GM19468 (cell line): Measurements from ENCODE around the gene WNT1.

Experiments
- ATAC-seq: cut with Tn5 transposase; IDR thresholded peaks from one replicate; pipeline ENCODE4 v1.9.1; 2021; ENCODE audit warnings: mild to moderate bottlenecking, moderate library complexity, moderate number of reproducible peaks; ENCODE audit not compliant: unreplicated experiment; ENCODE audit errors: extremely low read depth

The WNT1 gene

GRCh38 chr12:48960834-48961233 is 17.3 kb upstream of the WNT1 start:
- ATAC-seq: no peak

DNA sequence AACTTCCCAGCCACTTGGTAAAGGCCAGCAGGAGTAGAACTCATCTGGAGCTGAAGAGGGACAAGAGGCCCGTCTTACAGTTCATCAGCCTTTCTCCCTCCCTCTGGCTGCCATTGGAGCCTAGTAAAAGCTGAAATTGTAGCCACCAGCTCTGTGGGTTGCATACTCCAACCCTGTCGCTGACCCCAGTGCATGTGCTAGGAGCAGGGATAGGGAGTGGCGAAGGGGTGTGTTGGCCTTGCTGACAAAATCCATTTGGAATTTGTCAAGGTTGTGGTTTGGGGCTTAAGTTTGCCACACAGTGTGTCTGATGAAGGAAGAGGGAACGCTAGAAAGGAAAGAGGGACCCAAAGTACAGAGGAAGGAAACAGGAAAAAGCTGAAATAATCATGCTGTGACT is 16.8 kb upstream of the WNT1 start:
- no peak for ATAC-seq

GRCh38 chr12:48961801-48962200 is 16.3 kb upstream of the WNT1 start:
- ATAC-seq: no peak

DNA sequence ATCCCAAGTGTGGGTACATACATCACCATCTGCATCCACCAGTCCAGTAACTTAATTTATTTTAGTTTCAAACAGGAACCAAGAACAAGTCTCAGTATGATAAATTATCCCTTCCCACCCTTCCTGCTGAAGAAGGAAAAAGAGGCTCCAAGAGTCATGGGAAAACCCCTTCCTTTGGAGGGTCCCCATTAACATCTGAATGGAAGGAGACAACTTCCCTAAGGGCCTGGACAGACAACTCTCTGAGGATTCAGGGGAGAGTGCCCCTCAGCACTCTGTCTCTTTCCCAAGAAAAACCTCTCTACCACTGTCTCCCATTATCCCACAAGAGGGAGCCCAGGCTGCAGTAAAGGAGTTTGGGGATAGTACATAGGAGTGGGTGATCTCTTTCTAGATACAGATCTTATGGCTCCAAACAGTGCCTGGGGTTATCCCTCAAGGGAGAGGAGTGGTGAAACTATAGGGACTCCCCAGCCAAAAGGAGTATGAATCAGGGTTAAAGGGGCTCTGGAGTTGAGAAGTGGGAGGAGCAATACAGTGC is 12.8 kb upstream of the WNT1 start:
- ATAC-seq: no peak

GRCh38 chr12:48966177-48966895 is 11.8 kb upstream of the WNT1 start:
- no peak for ATAC-seq

DNA sequence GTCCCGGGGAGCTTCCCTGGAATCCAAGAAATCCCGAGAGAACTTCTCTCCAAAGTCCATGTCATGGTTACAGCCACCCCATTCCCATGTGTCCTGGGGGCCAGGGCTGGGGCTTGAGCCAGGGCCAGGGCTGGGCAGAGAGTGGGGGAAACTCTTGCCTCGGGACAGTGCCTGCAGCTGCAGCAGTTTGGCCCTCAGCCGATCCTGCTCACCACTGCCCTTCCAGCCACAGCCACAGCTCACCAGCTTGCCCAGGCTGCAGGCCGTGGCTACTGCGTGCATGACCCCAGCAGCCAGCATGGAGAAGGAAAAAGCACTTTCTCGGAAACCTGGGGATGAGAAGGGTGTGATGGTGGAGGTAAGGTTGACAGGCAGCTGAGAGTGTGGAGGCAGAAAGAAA is 10.1 kb upstream of the WNT1 start:
- no peak for ATAC-seq

DNA sequence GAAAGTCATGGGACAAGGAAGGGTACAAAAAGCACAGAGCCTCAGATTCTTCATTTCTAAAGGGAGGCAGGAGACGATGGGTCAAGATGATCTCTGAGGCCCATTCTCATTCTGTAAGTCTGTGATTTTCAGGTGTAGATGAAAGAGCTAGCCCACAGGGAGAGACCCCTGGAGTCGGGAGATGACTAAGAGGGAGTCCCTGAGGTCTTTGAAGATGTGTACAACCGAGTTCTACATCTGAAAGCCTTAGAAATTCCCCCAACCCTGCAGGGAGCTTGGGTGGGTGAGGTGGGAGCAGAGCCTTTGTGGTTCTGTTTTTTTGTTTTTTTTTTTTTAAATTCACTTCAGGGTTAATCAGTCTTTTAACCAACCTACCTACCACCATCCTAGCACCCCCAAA is 9.7 kb upstream of the WNT1 start:
- no peak for ATAC-seq

DNA sequence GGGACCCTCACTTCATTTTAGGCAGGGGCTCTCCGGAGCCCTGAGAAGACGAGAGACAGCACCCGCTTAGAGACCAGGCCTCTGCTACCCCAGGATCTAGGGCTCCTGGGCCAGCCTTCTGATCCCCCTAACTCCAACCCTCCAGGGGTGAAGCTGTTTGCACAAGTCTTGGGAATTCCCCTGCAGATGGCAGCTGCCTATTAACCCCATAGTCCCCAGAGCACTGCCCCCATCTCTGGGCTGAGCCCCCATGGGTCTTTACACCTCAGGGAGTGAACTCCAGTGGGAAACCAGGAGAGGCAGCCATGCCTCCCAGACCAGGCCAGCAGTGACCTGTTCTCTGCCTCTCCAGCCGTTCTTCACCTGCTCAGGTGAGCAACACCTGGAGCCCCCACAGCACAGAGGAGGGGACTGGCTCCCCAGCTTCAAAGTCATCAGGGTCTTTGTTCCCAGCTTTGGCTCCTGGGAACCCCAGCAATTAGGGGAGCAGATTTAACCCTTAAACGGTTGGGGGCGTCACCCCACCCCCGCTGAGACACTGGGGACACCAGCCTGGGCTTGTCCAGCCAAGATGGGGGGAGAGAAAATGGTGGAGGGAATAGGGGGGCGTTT is 8.9 kb upstream of the WNT1 start:
- ATAC-seq: no peak

- ATAC-seq: no peak
Measured at GRCh38 chr12:48969833-48970701, 8.1 kb upstream of the WNT1 start.

- no peak for ATAC-seq
Measured at GRCh38 chr12:48970702-48971334, 7.3 kb upstream of the WNT1 start.

DNA sequence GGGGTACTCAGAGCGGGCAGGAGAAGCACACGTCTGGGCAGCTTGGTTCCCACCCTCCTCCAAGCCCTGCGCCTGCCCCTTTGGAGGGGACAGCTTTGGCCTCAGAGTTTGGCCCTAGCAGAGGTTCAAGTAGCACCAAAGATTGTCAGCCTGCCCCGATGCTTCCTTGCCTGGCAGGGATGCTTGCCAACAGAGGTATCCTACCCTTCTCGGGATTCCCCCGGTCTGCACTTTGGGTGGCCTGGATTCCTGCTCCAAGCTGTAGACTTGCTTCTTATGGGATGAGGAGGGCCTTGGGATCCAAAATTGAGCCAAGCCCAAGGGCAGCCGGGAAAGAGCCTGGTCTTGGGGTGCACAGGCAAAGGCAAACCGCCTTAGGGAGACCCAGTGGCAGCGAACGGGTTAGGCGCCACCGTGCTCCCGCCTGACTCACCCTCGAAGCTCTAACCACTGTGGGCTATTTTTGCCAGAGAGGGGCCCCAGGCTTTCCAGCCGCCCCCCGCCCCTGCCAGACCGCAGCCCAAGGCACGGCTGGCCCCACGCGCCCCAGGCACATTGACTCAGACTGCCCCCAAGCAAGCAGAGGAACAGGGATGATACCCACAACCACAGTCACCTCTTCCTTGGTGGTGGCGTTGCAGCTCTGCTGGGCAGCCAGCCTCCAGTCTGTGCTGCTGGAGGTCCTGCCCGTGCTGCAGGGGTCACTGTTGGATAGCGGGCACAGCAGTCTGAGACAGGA is 5.7 kb upstream of the WNT1 start:
- ATAC-seq: no peak

DNA sequence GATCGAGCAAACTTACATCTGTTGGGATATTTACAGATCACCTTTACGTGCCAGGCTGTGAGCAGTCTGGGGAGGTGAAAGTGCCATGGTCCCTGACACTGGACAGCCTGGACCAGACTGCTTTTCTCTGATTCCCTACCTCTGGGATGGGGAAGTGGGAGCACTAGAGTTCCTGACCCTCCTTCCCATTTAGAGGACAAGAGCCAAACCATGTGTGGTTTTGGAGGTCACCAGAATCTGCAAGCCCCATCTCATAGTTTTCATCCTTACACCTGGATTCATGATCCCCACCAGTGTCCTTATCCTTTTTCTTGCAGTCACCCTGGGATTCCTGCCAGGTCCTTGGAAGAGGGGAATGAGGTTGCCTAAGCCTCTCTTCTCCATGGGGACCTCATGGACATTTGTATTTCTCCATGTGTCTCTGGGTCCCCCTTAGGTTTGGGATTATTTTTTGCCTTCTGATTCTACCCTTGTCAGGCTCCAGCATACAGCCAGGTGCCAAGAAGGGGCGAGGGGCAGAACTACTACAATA is 5.1 kb upstream of the WNT1 start:
- no peak for ATAC-seq

DNA sequence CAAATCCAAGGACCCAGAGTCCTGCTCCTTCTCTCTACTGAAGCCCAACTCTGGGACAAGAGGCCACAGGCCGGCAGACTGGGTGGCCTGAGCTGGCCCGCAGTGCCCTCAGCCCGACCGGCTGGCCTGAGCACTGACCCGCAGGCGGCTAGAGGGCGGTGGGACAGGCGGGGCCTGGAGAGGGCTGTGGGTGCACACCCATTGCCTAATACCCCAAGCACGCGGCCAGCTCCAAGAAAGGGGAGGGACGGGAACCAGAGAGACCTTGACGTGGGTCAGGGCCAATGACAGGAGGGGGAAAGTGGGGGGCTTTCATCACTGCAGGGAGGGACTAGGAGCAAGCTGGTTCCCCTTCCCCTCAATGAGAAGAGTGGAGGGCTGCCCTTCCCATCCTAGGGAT is 4.6 kb upstream of the WNT1 start:
- ATAC-seq: no peak

- ATAC-seq: no peak
Measured at GRCh38 chr12:48973941-48974673, 4.0 kb upstream of the WNT1 start.

GRCh38 chr12:48977290-48978281 is 536 bp upstream of the WNT1 start:
- ATAC-seq: no peak

DNA sequence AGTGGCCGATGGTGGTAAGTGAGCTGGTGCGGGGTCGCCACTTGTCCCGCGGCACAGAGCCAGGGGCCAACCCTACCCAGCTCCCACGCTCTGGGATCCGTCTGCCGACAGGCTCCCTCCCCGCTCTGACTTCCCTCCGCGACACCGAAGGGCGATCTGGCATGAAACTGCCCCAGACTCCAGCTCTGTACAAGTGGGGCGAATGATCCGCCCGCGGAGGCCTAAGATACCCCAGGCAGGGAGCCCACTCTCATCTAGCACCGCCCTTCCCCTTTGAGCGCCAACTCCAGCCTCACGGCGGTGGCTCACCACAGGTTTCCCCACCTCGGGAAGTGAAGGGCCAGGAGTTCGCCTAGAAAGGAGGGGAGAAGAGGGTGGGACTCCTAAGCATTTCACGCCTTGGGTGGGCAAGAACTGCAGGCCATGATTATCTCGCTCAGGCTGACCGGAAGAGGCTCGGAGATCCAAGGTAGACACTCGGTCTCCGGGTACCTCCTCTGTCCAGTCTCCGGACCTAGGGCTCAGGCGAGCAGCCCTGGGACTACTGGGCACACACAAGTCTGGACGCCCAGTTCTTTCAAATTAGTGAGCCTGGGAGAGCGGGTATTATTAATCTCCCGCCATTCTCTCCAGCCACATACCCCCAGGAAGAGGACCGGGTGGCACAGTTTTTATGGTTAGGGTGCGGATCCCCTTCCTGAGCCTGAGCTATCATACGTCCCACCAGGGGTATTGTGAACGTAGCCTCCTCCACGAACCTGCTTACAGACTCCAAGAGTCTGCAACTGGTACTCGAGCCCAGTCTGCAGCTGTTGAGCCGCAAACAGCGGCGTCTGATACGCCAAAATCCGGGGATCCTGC is 849 bp downstream of the WNT1 start:
- no peak for ATAC-seq
